A549 (cell line): ENCODE results near the gene NOS1AP. TPM values are rescaled to one million over a fixed set of nuclear protein-coding genes. Genes with fewer than 3 reads are reported as not detected.

Experiments
- ATAC-seq, 2 experiments: fragments of 200-7000 bp in 1 of 2; fragments of >200 bp in 1 of 2; cut with Nextera tagmentation in 1 of 2; cut with Tn5 transposase in 1 of 2; 3 replicates each; pipeline versions ENCODE4 v1.8.0 to v1.9.1; 2018 to 2020; ENCODE audit warnings: mild to moderate bottlenecking in 1 of 2, moderate library complexity in 1 of 2
- CTCF ChIA-PET: fragments of 300-600 bp; sonication (Branson Sonifier 250); formaldehyde crosslinking; extraction: SDS; loops from one replicate; lab custom pipeline; 2021; ENCODE audit warnings: antibody characterized with exemption, inconsistent platforms; lab: Yijun Ruan, JAX
- POLR2A ChIA-PET: fragments of 350-600 bp; formaldehyde crosslinking; extraction: SDS; loops from one replicate; lab custom pipeline; 2021; ENCODE audit warnings: antibody characterized with exemption, inconsistent platforms; lab: Yijun Ruan, JAX
- DNase-seq, 2 experiments: peaks; one replicate each; pipeline versions ENCODE4 v3.0.0 to v3.0.0-alpha.2; 2011 to 2016; ENCODE audit warnings: low read depth in 1 of 2, low spot score in 1 of 2
- FAIRE-seq: peaks from 2 replicates; lab custom pipeline; 2011; peaks lifted over from hg19 to GRCh38; lab: Jason Lieb, UNC
- H3K27ac ChIP-seq, 2 experiments: fragments of >200 bp; sonication (Bioruptor Twin); formaldehyde crosslinking; 3 replicates each; pipeline ENCODE4 v1.5.1; 2016 to 2017
- H3K4me1 ChIP-seq: fragments of >200 bp; sonication (Bioruptor Twin); formaldehyde crosslinking; 3 replicates; pipeline ENCODE4 v1.6.1; 2016
- H3K4me2 ChIP-seq: fragments of >200 bp; sonication (Bioruptor Twin); formaldehyde crosslinking; 3 replicates; pipeline ENCODE4 v1.6.1; 2016
- H3K4me3 ChIP-seq: fragments of >200 bp; sonication (Bioruptor Twin); formaldehyde crosslinking; 3 replicates; pipeline ENCODE4 v1.5.1; 2016
- H3K9me3 ChIP-seq: fragments of >200 bp; sonication (Bioruptor Twin); formaldehyde crosslinking; 3 replicates; pipeline ENCODE4 v1.6.1; 2016
- BHLHE40 ChIP-seq: IDR thresholded peaks from 2 replicates; pipeline ENCODE4 v1.6.1; 2012; ENCODE audit warnings: low read depth, low read length, inconsistent platforms
- CBX2 ChIP-seq: fragments of 200-600 bp; sonication (generic); IDR thresholded peaks from 2 replicates; pipeline ENCODE4 v1.6.1; 2016; ENCODE audit warnings: low read depth, mild to moderate bottlenecking, borderline replicate concordance
- CBX8 ChIP-seq: fragments of 200-600 bp; sonication (generic); IDR thresholded peaks from 2 replicates; pipeline ENCODE4 v1.6.1; 2016
- EHF ChIP-seq: fragments of 250-450 bp; sonication (Bioruptor Pico); IDR thresholded peaks from 2 replicates; pipeline ENCODE4 v1.5.0; 2020; ENCODE audit warnings: mild to moderate bottlenecking
- EHMT2 ChIP-seq: fragments of 200-600 bp; sonication (generic); IDR thresholded peaks from 2 replicates; pipeline ENCODE4 v1.6.1; 2016; ENCODE audit warnings: antibody characterized with exemption, low read depth, mild to moderate bottlenecking, moderate library complexity
- EP300 ChIP-seq, 2 experiments: fragments of >200 bp; sonication (Bioruptor Twin); formaldehyde crosslinking; IDR thresholded peaks; 2 replicates in 1 of 2; 3 replicates in 1 of 2; pipeline ENCODE4 v1.6.1; 2016 to 2017
- ESRRA ChIP-seq: fragments of 150-350 bp; IDR thresholded peaks from 2 replicates; pipeline ENCODE4 v1.6.1; 2014; ENCODE audit warnings: mild to moderate bottlenecking, low read length, borderline replicate concordance
- FOSB ChIP-seq: fragments of 250-450 bp; sonication (Bioruptor Pico); IDR thresholded peaks from 2 replicates; pipeline ENCODE4 v1.5.0; 2020; ENCODE audit warnings: mild to moderate bottlenecking, moderate library complexity
- HOXB13 ChIP-seq: fragments of 250-450 bp; sonication (Bioruptor Pico); IDR thresholded peaks from 2 replicates; pipeline ENCODE4 v1.5.0; 2020; ENCODE audit warnings: low read depth, mild to moderate bottlenecking, moderate library complexity
- HOXB5 ChIP-seq: fragments of 250-450 bp; sonication (Bioruptor Pico); IDR thresholded peaks from 2 replicates; pipeline ENCODE4 v1.5.0; 2020; ENCODE audit warnings: mild to moderate bottlenecking, moderate library complexity
- MAZ ChIP-seq: fragments of 150-350 bp; IDR thresholded peaks from 2 replicates; pipeline ENCODE4 v1.6.1; 2014; ENCODE audit warnings: antibody characterized with exemption, low read depth, low read length, borderline replicate concordance
- NR3C1 ChIP-seq: fragments of >200 bp; sonication (Bioruptor Twin); formaldehyde crosslinking; IDR thresholded peaks from 3 replicates; pipeline ENCODE4 v1.6.1; 2017
- POLR2AphosphoS2 ChIP-seq: conservative IDR thresholded peaks from 2 replicates; pipeline ENCODE4 v1.6.1; 2012; ENCODE audit warnings: low read length, improper control_type of control experiment, inconsistent platforms
- RAD21 ChIP-seq, 2 experiments: fragments of >200 bp in 1 of 2; sonication (Bioruptor Twin) in 1 of 2; formaldehyde crosslinking in 1 of 2; IDR thresholded peaks in 1 of 2; conservative IDR thresholded peaks in 1 of 2; 2 replicates in 1 of 2; 3 replicates in 1 of 2; pipeline ENCODE4 v1.6.1; 2012 to 2018; ENCODE audit warnings: inconsistent platforms in 1 of 2
- RARB ChIP-seq: fragments of 250-450 bp; sonication (Bioruptor Pico); IDR thresholded peaks from 2 replicates; pipeline ENCODE4 v1.8.0; 2021; ENCODE audit warnings: mild to moderate bottlenecking, moderate library complexity
- RFX5 ChIP-seq: fragments of 450-650 bp; IDR thresholded peaks from 2 replicates; pipeline ENCODE4 v1.7.1; 2014; ENCODE audit warnings: antibody characterized with exemption, mild to moderate bottlenecking, moderate library complexity
- RNF2 ChIP-seq: fragments of 200-600 bp; sonication (generic); IDR thresholded peaks from 2 replicates; pipeline ENCODE4 v1.6.1; 2016; ENCODE audit warnings: low read depth, mild to moderate bottlenecking, antibody characterized with exemption, moderate library complexity, borderline replicate concordance
- ZFP36 ChIP-seq: fragments of 450-650 bp; IDR thresholded peaks from 2 replicates; pipeline ENCODE4 v1.6.1; 2014; ENCODE audit warnings: borderline replicate concordance; ENCODE audit not compliant: partially characterized antibody
- WGBS: methylation state at CpG from one replicate; pipeline ENCODE4 v1.1.6; 2017; ENCODE audit errors: missing lambda C conversion rate; 5-methylcytosine and 5-hydroxymethylcytosine counted together
- polyA plus RNA-seq, 4 experiments: library from polyadenylated mRNA; depleted of rRNA in 3 of 4; stranded (reverse); fragments of >200 nt; fragmentation: RNase III in 1 of 4; extraction: RNeasy Plus Mini Kit Qiagen cat#74134 plus additional on column Dnase treatment in 1 of 4; gene quantifications; 2 replicates in 3 of 4; 3 replicates in 1 of 4; pipeline ENCODE4 v1.2.3, GENCODE V29; 2011 to 2017
- TF ChIP-seq, protein P1 (sequence below): fragments of 200-600 bp; sonication (generic); IDR thresholded peaks from 2 replicates; pipeline ENCODE4 v1.6.1; 2016; ENCODE audit warnings: antibody characterized with exemption, mild to moderate bottlenecking, moderate library complexity
- TF ChIP-seq, protein P2 (sequence below): fragments of 150-350 bp; IDR thresholded peaks from 2 replicates; pipeline ENCODE4 v1.6.1; 2014; ENCODE audit warnings: low read depth, mild to moderate bottlenecking, low read length
- TF ChIP-seq, protein P3 (sequence below): fragments of >200 bp; sonication (Bioruptor Twin); formaldehyde crosslinking; IDR thresholded peaks from 2 replicates; pipeline ENCODE4 v1.6.1; 2016
- TF ChIP-seq, protein P4 (sequence below): fragments of 250-450 bp; sonication (Bioruptor Pico); IDR thresholded peaks from 2 replicates; pipeline ENCODE4 v1.5.0; 2020; ENCODE audit warnings: low read depth, mild to moderate bottlenecking, moderate library complexity
- TF ChIP-seq, protein P5 (sequence below): fragments of >200 bp; sonication (Bioruptor Twin); formaldehyde crosslinking; IDR thresholded peaks from 3 replicates; pipeline ENCODE4 v1.5.1; 2016
- TF ChIP-seq, protein P6 (sequence below): IDR thresholded peaks from 2 replicates; pipeline ENCODE4 v1.6.1; 2012

NOS1AP gene
- polyA plus RNA-seq, 2 of the 4 experiments (the other 2 are of a cell fraction): 0.17 to 0.25 TPM

DNA sequence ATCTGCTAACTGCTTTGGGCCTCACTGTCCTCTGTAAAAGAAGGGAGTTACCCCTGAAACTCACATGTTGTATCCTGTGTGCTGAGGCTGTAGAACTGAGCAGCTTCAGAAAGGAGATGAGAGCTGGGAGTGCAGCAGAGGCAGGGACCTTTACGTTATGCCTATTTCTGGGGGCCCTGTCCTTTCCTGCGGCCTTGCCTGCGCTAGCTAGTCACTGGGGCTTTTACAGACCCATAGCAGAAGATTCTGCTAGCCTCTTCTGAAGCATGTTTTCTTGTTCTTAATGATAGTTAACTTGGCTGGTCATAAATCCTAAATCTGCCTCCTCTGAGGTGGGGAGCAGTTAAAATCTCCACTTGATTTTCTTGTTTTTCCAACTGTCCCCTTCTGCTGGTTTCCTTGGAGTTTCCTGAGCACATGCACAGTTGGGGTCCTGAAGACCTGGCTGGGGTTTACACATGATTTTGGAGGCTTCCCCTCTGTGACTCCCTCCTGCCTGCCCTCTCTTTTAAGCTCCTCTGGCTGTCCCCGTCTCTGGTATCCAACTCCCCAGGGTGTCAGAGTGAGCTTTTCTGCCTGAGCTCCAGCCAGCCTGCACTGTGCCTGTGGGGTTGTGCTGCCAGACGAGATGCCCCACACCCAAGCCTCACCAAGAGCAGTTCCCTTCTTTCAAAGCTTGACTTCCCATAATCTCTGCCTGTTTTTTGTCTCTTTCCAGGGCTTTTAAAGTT lies 76.6 kb downstream of the NOS1AP start:
- H3K4me2 ChIP-seq: no peak overlapping the region
- TF ChIP-seq, protein P1, sequence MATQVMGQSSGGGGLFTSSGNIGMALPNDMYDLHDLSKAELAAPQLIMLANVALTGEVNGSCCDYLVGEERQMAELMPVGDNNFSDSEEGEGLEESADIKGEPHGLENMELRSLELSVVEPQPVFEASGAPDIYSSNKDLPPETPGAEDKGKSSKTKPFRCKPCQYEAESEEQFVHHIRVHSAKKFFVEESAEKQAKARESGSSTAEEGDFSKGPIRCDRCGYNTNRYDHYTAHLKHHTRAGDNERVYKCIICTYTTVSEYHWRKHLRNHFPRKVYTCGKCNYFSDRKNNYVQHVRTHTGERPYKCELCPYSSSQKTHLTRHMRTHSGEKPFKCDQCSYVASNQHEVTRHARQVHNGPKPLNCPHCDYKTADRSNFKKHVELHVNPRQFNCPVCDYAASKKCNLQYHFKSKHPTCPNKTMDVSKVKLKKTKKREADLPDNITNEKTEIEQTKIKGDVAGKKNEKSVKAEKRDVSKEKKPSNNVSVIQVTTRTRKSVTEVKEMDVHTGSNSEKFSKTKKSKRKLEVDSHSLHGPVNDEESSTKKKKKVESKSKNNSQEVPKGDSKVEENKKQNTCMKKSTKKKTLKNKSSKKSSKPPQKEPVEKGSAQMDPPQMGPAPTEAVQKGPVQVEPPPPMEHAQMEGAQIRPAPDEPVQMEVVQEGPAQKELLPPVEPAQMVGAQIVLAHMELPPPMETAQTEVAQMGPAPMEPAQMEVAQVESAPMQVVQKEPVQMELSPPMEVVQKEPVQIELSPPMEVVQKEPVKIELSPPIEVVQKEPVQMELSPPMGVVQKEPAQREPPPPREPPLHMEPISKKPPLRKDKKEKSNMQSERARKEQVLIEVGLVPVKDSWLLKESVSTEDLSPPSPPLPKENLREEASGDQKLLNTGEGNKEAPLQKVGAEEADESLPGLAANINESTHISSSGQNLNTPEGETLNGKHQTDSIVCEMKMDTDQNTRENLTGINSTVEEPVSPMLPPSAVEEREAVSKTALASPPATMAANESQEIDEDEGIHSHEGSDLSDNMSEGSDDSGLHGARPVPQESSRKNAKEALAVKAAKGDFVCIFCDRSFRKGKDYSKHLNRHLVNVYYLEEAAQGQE: no peak
- TF ChIP-seq, protein P2, sequence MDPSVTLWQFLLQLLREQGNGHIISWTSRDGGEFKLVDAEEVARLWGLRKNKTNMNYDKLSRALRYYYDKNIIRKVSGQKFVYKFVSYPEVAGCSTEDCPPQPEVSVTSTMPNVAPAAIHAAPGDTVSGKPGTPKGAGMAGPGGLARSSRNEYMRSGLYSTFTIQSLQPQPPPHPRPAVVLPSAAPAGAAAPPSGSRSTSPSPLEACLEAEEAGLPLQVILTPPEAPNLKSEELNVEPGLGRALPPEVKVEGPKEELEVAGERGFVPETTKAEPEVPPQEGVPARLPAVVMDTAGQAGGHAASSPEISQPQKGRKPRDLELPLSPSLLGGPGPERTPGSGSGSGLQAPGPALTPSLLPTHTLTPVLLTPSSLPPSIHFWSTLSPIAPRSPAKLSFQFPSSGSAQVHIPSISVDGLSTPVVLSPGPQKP: no peak
- TF ChIP-seq, protein P3, sequence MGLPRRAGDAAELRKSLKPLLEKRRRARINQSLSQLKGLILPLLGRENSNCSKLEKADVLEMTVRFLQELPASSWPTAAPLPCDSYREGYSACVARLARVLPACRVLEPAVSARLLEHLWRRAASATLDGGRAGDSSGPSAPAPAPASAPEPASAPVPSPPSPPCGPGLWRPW: no peak
- TF ChIP-seq MAZ: no peak
- TF ChIP-seq RFX5: no peak
- 73% methylated on average over 5 of the region's 5 CpGs for WGBS
- no peak overlapping the region for H3K27ac ChIP-seq
- CTCF ChIA-PET: no interaction called here
- 0 out of 6 replicates have a peak, but pooled peaks of 1 of the 2 experiments have one; percentile 35 for ATAC-seq
- H3K4me3 ChIP-seq: no peak overlapping the region
- POLR2A ChIA-PET: no interaction called here
- H3K9me3 ChIP-seq: no peaks in the 10 kb centered on the region
- peaks cover 8% of the 10 kb centered on the region; the same call in 2 of the 3 replicates for H3K4me1 ChIP-seq
- no peak for FAIRE-seq
- no peak for DNase-seq

DNA sequence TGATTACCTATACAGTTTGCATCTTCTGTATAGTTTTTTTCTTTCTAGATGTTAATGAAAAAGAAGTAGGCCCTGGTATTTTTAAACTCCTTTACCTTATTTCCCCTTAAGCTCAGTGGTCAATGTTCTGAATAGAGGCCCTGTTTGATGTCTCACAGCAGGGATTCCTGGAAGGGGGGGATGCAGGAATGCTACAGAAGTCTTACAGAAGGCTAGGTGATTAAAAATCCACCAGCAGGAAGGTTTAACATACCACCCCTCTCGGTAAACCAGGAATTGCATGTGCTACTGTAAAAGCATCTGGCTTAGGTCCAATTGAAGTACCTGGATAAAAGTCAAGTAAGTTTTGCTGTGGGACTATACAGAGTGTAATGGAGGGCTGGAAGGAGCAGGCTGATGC lies 78.3 kb downstream of the NOS1AP start:
- FAIRE-seq: no peak
- no peaks in the 10 kb centered on the region for H3K4me1 ChIP-seq
- no peak overlapping the region for H3K27ac ChIP-seq
- no peak for DNase-seq
- no peak for ATAC-seq
- no peak overlapping the region for H3K4me2 ChIP-seq
- no peak overlapping the region for H3K4me3 ChIP-seq
- WGBS: 44% methylated on average over 1 of the region's 1 CpG
- POLR2A ChIA-PET: no interaction called here
- TF ChIP-seq NR3C1 (no peak), CBX8 (no peak), ZFP36 (no peak), HOXB5 (CRISPR knock-in tag) (no peak), HOXB13 (CRISPR knock-in tag) (no peak), EHF (no peak), POLR2AphosphoS2 (no peak), EP300 (IDR thresholded peaks at IDR 0.05) (no peak)
- TF ChIP-seq, protein P3: no peak
- CTCF ChIA-PET: no interaction called here
- no peaks in the 10 kb centered on the region for H3K9me3 ChIP-seq

DNA sequence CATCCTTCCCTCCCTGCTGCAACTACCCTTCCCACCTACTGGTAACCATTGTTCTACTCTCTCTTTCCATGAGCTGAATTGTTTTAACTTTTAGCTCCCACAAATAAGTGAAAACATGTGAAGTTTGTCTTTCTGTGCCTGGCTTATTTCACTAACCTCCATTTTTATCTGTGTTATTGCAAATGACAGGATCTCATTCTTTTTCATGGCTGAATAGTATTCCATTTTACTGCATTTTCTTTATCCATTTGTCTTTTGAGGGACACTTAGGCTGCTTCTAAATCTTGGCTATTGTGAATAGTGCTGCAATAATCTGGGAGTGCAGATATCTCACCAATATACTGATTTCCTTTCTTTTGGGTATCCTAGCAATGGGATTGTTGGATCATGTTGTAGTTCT lies 80.6 kb downstream of the NOS1AP start:
- no peak for TF ChIP-seq FOSB (CRISPR knock-in tag)
- TF ChIP-seq RNF2: no peak
- TF ChIP-seq EHMT2: no peak
- no peak for TF ChIP-seq RAD21 (conservative IDR thresholded peaks at IDR 0.05 in 1 of 2, IDR thresholded peaks at IDR 0.05 in 1 of 2)
- no peak for TF ChIP-seq ESRRA
- TF ChIP-seq, protein P4, sequence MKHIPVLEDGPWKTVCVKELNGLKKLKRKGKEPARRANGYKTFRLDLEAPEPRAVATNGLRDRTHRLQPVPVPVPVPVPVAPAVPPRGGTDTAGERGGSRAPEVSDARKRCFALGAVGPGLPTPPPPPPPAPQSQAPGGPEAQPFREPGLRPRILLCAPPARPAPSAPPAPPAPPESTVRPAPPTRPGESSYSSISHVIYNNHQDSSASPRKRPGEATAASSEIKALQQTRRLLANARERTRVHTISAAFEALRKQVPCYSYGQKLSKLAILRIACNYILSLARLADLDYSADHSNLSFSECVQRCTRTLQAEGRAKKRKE (CRISPR knock-in tag): no peak
- no peak for TF ChIP-seq RFX5
- TF ChIP-seq EP300 (IDR thresholded peaks at IDR 0.05): no peak
- TF ChIP-seq, protein P5, sequence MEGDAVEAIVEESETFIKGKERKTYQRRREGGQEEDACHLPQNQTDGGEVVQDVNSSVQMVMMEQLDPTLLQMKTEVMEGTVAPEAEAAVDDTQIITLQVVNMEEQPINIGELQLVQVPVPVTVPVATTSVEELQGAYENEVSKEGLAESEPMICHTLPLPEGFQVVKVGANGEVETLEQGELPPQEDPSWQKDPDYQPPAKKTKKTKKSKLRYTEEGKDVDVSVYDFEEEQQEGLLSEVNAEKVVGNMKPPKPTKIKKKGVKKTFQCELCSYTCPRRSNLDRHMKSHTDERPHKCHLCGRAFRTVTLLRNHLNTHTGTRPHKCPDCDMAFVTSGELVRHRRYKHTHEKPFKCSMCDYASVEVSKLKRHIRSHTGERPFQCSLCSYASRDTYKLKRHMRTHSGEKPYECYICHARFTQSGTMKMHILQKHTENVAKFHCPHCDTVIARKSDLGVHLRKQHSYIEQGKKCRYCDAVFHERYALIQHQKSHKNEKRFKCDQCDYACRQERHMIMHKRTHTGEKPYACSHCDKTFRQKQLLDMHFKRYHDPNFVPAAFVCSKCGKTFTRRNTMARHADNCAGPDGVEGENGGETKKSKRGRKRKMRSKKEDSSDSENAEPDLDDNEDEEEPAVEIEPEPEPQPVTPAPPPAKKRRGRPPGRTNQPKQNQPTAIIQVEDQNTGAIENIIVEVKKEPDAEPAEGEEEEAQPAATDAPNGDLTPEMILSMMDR: no peak
- TF ChIP-seq, protein P6, sequence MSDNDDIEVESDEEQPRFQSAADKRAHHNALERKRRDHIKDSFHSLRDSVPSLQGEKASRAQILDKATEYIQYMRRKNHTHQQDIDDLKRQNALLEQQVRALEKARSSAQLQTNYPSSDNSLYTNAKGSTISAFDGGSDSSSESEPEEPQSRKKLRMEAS: no peak
- TF ChIP-seq BHLHE40: no peak
- no peak for TF ChIP-seq ZFP36
- TF ChIP-seq RARB: no peak
- TF ChIP-seq HOXB13 (CRISPR knock-in tag): no peak
- no peak for TF ChIP-seq EHF
- TF ChIP-seq CBX2: no peak
- TF ChIP-seq, all 56 proteins: peak for 0
- H3K4me2 ChIP-seq: no peak overlapping the region
- H3K4me1 ChIP-seq: no peaks in the 10 kb centered on the region
- ATAC-seq (no peak), DNase-seq (no peak), FAIRE-seq (no peak)
- no peak overlapping the region for H3K27ac ChIP-seq
- H3K9me3 ChIP-seq: no peaks in the 10 kb centered on the region
- POLR2A ChIA-PET: no interaction called here
- no peak overlapping the region for H3K4me3 ChIP-seq
- CTCF ChIA-PET: interaction anchor here (0.6 kb wide), 1 partner anchor 352 kb away, joined by 5 read pairs; no protein-coding TSS in a partner anchor
